A549 (cell line): Measurements from ENCODE around the gene MINDY3.

Experiments used
- CHD2 ChIP-seq: fragments of 150-350 bp; IDR thresholded peaks from 2 replicates; pipeline ENCODE4 v1.6.1; 2014; ENCODE audit warnings: low read length; ENCODE audit not compliant: partially characterized antibody
- CTCF ChIP-seq: fragments of >200 bp; sonication (Bioruptor Twin); formaldehyde crosslinking; IDR thresholded peaks from 3 replicates; pipeline ENCODE4 v1.5.1; 2016
- PHF8 ChIP-seq: fragments of 200-600 bp; sonication (generic); IDR thresholded peaks from 2 replicates; pipeline ENCODE4 v1.6.1; 2016; ENCODE audit warnings: low read depth, mild to moderate bottlenecking, antibody characterized with exemption, moderate library complexity, borderline replicate concordance
- RAD21 ChIP-seq, 2 experiments: fragments of >200 bp in 1 of 2; sonication (Bioruptor Twin) in 1 of 2; formaldehyde crosslinking in 1 of 2; IDR thresholded peaks in 1 of 2; conservative IDR thresholded peaks in 1 of 2; 2 replicates in 1 of 2; 3 replicates in 1 of 2; pipeline ENCODE4 v1.6.1; 2012 to 2018; ENCODE audit warnings: inconsistent platforms in 1 of 2
- RFX5 ChIP-seq: fragments of 450-650 bp; IDR thresholded peaks from 2 replicates; pipeline ENCODE4 v1.7.1; 2014; ENCODE audit warnings: antibody characterized with exemption, mild to moderate bottlenecking, moderate library complexity

DNA sequence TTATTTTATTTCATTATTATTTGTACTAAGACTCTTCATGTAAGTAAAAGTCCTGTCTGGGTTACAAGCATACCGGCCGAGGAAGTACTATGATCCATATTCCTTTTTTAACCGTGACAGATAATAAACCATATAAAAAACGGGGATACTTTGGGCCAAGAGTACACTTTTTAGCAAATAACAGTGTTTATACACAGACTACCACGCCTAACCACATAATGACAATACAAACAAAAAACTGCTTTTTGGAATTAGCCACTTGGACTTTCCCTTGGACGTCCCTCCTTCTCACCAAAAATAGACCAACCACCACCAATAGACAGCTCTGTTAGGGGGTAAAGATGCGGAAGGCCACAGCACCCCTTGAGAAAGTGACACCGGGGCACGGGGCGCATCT lies 800 bp downstream of the MINDY3 start:
- no peak for TF ChIP-seq PHF8
- TF ChIP-seq RAD21 (conservative IDR thresholded peaks at IDR 0.05 in 1 of 2, IDR thresholded peaks at IDR 0.05 in 1 of 2): no peak
- TF ChIP-seq CTCF: no peak
- no peak for TF ChIP-seq CHD2
- TF ChIP-seq RFX5: no peak
